Measurements from ENCODE around the gene CNTNAP4. TPM values are rescaled to one million over a fixed set of nuclear protein-coding genes. Genes with fewer than 3 reads are reported as not detected.

CNTNAP4 gene
- total RNA-seq, 1 experiment from 2014 or later, result not detected

GRCh38 chr16:76370344-76370743 is 93.1 kb downstream of the CNTNAP4 start:
- BruUV-seq (replicated peaks), result no TSS peak
- no peaks in the 10 kb centered on the region for H4K20me1 ChIP-seq (ENCODE audit: low read length)
- ATAC-seq (no peak), DNase-seq (no peak)
- H2AFZ ChIP-seq (ENCODE audit: low read length), result no peak overlapping the region
- TF ChIP-seq EZH2phosphoT487 (IDR thresholded peaks at IDR 0.05; ENCODE audit: borderline replicate concordance, low read length), result no peak
- TF ChIP-seq, protein P1, sequence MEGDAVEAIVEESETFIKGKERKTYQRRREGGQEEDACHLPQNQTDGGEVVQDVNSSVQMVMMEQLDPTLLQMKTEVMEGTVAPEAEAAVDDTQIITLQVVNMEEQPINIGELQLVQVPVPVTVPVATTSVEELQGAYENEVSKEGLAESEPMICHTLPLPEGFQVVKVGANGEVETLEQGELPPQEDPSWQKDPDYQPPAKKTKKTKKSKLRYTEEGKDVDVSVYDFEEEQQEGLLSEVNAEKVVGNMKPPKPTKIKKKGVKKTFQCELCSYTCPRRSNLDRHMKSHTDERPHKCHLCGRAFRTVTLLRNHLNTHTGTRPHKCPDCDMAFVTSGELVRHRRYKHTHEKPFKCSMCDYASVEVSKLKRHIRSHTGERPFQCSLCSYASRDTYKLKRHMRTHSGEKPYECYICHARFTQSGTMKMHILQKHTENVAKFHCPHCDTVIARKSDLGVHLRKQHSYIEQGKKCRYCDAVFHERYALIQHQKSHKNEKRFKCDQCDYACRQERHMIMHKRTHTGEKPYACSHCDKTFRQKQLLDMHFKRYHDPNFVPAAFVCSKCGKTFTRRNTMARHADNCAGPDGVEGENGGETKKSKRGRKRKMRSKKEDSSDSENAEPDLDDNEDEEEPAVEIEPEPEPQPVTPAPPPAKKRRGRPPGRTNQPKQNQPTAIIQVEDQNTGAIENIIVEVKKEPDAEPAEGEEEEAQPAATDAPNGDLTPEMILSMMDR (conservative IDR thresholded peaks at IDR 0.05; ENCODE audit: low read depth, low read length), result no peak
- TF ChIP-seq EZH2 (IDR thresholded peaks at IDR 0.05; ENCODE audit: low read length, unreplicated experiment), result no peak
- H3F3A ChIP-seq (ENCODE audit: low read length, unreplicated experiment), result no peaks in the 10 kb centered on the region
- no peak overlapping the region for H3K27ac ChIP-seq (ENCODE audit: low read length)
- no peaks in the 10 kb centered on the region for H3K36me3 ChIP-seq (ENCODE audit: low read depth, low read length)
- H3K9me3 ChIP-seq (ENCODE audit: low read length), result no peaks in the 10 kb centered on the region
- H3K27me3 ChIP-seq (ENCODE audit: low read length), result no peaks in the 10 kb centered on the region
- no peaks in the 10 kb centered on the region for H3K9me2 ChIP-seq (replicated peaks; ENCODE audit: low read length)
- no peak overlapping the region for H3K4me2 ChIP-seq (ENCODE audit: low read length)
- H3K4me3 ChIP-seq (ENCODE audit: low read length), result no peak overlapping the region
- ChIA-PET CTCF (no interaction called here), POLR2A (ENCODE audit: unreplicated experiment) (no interaction called here)
- no peaks in the 10 kb centered on the region for H3K79me2 ChIP-seq (ENCODE audit: low read length)
- H3K4me1 ChIP-seq (ENCODE audit: insufficient read depth, low read length), result no peaks in the 10 kb centered on the region
- H3K9ac ChIP-seq (ENCODE audit: low read length), result no peak overlapping the region
- intact Hi-C loops (cut with micrococcal nuclease), result no loop called here

- no peaks in the 10 kb centered on the region for H3K9me3 ChIP-seq (ENCODE audit: low read length)
- intact Hi-C loops (cut with micrococcal nuclease), result no loop called here
- H3F3A ChIP-seq (ENCODE audit: low read length, unreplicated experiment), result no peaks in the 10 kb centered on the region
- H3K9me2 ChIP-seq (replicated peaks; ENCODE audit: low read length), result no peaks in the 10 kb centered on the region
- ChIA-PET POLR2A (ENCODE audit: unreplicated experiment) (no interaction called here), CTCF (no interaction called here)
- H3K4me2 ChIP-seq (ENCODE audit: low read length), result no peak overlapping the region
- no peak overlapping the region for H3K4me3 ChIP-seq (ENCODE audit: low read length)
- DNase-seq, result no peak
- H3K27me3 ChIP-seq (ENCODE audit: low read length), result no peaks in the 10 kb centered on the region
- no TSS peak for BruUV-seq (replicated peaks)
- no peak overlapping the region for H2AFZ ChIP-seq (ENCODE audit: low read length)
- H4K20me1 ChIP-seq (ENCODE audit: low read length), result no peaks in the 10 kb centered on the region
- no peak overlapping the region for H3K9ac ChIP-seq (ENCODE audit: low read length)
- H3K4me1 ChIP-seq (ENCODE audit: insufficient read depth, low read length), result no peaks in the 10 kb centered on the region
- ATAC-seq, result no peak
- H3K79me2 ChIP-seq (ENCODE audit: low read length), result no peaks in the 10 kb centered on the region
- no peak overlapping the region for H3K27ac ChIP-seq (ENCODE audit: low read length)
- H3K36me3 ChIP-seq (ENCODE audit: low read depth, low read length), result no peaks in the 10 kb centered on the region
- TF ChIP-seq EZH2phosphoT487 (IDR thresholded peaks at IDR 0.05; ENCODE audit: borderline replicate concordance, low read length) (no peak), EZH2 (IDR thresholded peaks at IDR 0.05; ENCODE audit: low read length, unreplicated experiment) (no peak)
- TF ChIP-seq, protein P1 (conservative IDR thresholded peaks at IDR 0.05; ENCODE audit: low read depth, low read length), result no peak
These were observed 94.2 kb downstream of the CNTNAP4 start for GRCh38 chr16:76371441-76371840.

GRCh38 chr16:76373998-76374397 is 96.8 kb downstream of the CNTNAP4 start:
- H3K79me2 ChIP-seq (ENCODE audit: low read length), result no peaks in the 10 kb centered on the region
- H3K4me3 ChIP-seq (ENCODE audit: low read length), result no peak overlapping the region
- no TSS peak for BruUV-seq (replicated peaks)
- no peaks in the 10 kb centered on the region for H3K36me3 ChIP-seq (ENCODE audit: low read depth, low read length)
- H3K27me3 ChIP-seq (ENCODE audit: low read length), result no peaks in the 10 kb centered on the region
- H3K4me2 ChIP-seq (ENCODE audit: low read length), result no peak overlapping the region
- intact Hi-C loops (cut with micrococcal nuclease), result no loop called here
- no peak overlapping the region for H3K9ac ChIP-seq (ENCODE audit: low read length)
- H3K9me2 ChIP-seq (replicated peaks; ENCODE audit: low read length), result no peaks in the 10 kb centered on the region
- no peaks in the 10 kb centered on the region for H3F3A ChIP-seq (ENCODE audit: low read length, unreplicated experiment)
- no peak overlapping the region for H2AFZ ChIP-seq (ENCODE audit: low read length)
- ATAC-seq (no peak), DNase-seq (no peak)
- TF ChIP-seq, protein P1 (conservative IDR thresholded peaks at IDR 0.05; ENCODE audit: low read depth, low read length), result no peak
- TF ChIP-seq EZH2 (IDR thresholded peaks at IDR 0.05; ENCODE audit: low read length, unreplicated experiment), result no peak
- no peak for TF ChIP-seq EZH2phosphoT487 (IDR thresholded peaks at IDR 0.05; ENCODE audit: borderline replicate concordance, low read length)
- no peaks in the 10 kb centered on the region for H4K20me1 ChIP-seq (ENCODE audit: low read length)
- no peak overlapping the region for H3K27ac ChIP-seq (ENCODE audit: low read length)
- CTCF ChIA-PET, result no interaction called here
- POLR2A ChIA-PET (ENCODE audit: unreplicated experiment), result no interaction called here
- H3K9me3 ChIP-seq (ENCODE audit: low read length), result no peaks in the 10 kb centered on the region
- H3K4me1 ChIP-seq (ENCODE audit: insufficient read depth, low read length), result no peaks in the 10 kb centered on the region

Data from PC-3 (cell line).